SK-N-SH treated with all-trans-retinoic acid at 6 μM for 48 hours (cell line): ENCODE results near the gene ADGRL2.
A peak's percentile ranks its signal among the peaks of the same experiment; 100 is the strongest.

Experiments
- ATAC-seq: fragments of 200-7000 bp; cut with Tn5 transposase; 3 replicates; pipeline ENCODE4 v1.9.1; 2020; ENCODE audit warnings: mild to moderate bottlenecking, moderate library complexity
- ARNTL ChIP-seq: fragments of 450-650 bp; formaldehyde crosslinking; IDR thresholded peaks from 2 replicates; pipeline ENCODE4 v1.5.0; 2020; ENCODE audit warnings: low read depth, mild to moderate bottlenecking, moderate library complexity, borderline replicate concordance
- BACH2 ChIP-seq: fragments of 250-450 bp; sonication (Bioruptor Pico); IDR thresholded peaks from 2 replicates; pipeline ENCODE4 v1.9.0; 2021; ENCODE audit warnings: mild to moderate bottlenecking, borderline replicate concordance
- CSDC2 ChIP-seq: fragments of 250-450 bp; sonication (Bioruptor Pico); IDR thresholded peaks from 2 replicates; pipeline ENCODE4 v1.5.0; 2020; ENCODE audit warnings: mild to moderate bottlenecking, moderate library complexity
- GLIS3 ChIP-seq: fragments of 250-450 bp; sonication (Bioruptor Pico); IDR thresholded peaks from 2 replicates; pipeline ENCODE4 v1.5.0; 2020; ENCODE audit warnings: mild to moderate bottlenecking, moderate library complexity
- ISL1 ChIP-seq: fragments of 250-450 bp; sonication (Bioruptor Pico); IDR thresholded peaks from 2 replicates; pipeline ENCODE4 v2.1.2; 2022; ENCODE audit warnings: mild to moderate bottlenecking, moderate library complexity
- OSR1 ChIP-seq: fragments of 250-450 bp; sonication (Bioruptor Pico); IDR thresholded peaks from 2 replicates; pipeline ENCODE4 v1.8.0; 2022; ENCODE audit warnings: moderate library complexity, mild to moderate bottlenecking, inconsistent platforms
- PATZ1 ChIP-seq: fragments of 250-450 bp; sonication (Bioruptor Pico); IDR thresholded peaks from 2 replicates; pipeline ENCODE4 v1.8.0; 2020; ENCODE audit warnings: mild to moderate bottlenecking, moderate library complexity, borderline replicate concordance
- PPARA ChIP-seq: fragments of 250-450 bp; sonication (Bioruptor Pico); IDR thresholded peaks from 2 replicates; pipeline ENCODE4 v1.5.0; 2020; ENCODE audit warnings: mild to moderate bottlenecking, borderline replicate concordance
- RARB ChIP-seq: fragments of 250-450 bp; sonication (Bioruptor Pico); IDR thresholded peaks from 2 replicates; pipeline ENCODE4 v1.8.0; 2021; ENCODE audit warnings: mild to moderate bottlenecking, moderate library complexity
- SNAI2 ChIP-seq: fragments of 250-450 bp; sonication (Bioruptor Pico); IDR thresholded peaks from 2 replicates; pipeline ENCODE4 v1.5.0; 2020; ENCODE audit warnings: mild to moderate bottlenecking, moderate library complexity
- TCF4 ChIP-seq: fragments of 250-450 bp; sonication (Bioruptor Pico); IDR thresholded peaks from 2 replicates; pipeline ENCODE4 v1.8.0; 2021; ENCODE audit warnings: mild to moderate bottlenecking, moderate library complexity, borderline replicate concordance
- ZFP3 ChIP-seq: fragments of 250-450 bp; sonication (Bioruptor Pico); IDR thresholded peaks from 2 replicates; pipeline ENCODE4 v1.5.0; 2020; ENCODE audit warnings: mild to moderate bottlenecking, moderate library complexity
- ZNF565 ChIP-seq: fragments of 450-650 bp; formaldehyde crosslinking; conservative IDR thresholded peaks from 2 replicates; pipeline ENCODE4 v1.5.0; 2020; ENCODE audit warnings: low read depth, mild to moderate bottlenecking, moderate library complexity
- ZNF8 ChIP-seq: fragments of 450-650 bp; formaldehyde crosslinking; IDR thresholded peaks from 2 replicates; pipeline ENCODE4 v1.5.0; 2020; ENCODE audit warnings: mild to moderate bottlenecking, moderate library complexity
- TF ChIP-seq, protein P1 (sequence below): fragments of 250-450 bp; sonication (Bioruptor Pico); IDR thresholded peaks from 2 replicates; pipeline ENCODE4 v1.5.0; 2020; ENCODE audit warnings: mild to moderate bottlenecking, moderate library complexity
- TF ChIP-seq, protein P2 (sequence below): fragments of 250-450 bp; sonication (Bioruptor Pico); IDR thresholded peaks from 2 replicates; pipeline ENCODE4 v1.5.1; 2021; ENCODE audit warnings: mild to moderate bottlenecking, moderate library complexity
- TF ChIP-seq, protein P3 (sequence below): fragments of 250-450 bp; sonication (Bioruptor Pico); IDR thresholded peaks from 2 replicates; pipeline ENCODE4 v1.5.1; 2020; ENCODE audit warnings: low read depth, mild to moderate bottlenecking, moderate library complexity
- TF ChIP-seq, protein P4 (sequence below): fragments of 250-450 bp; sonication (Bioruptor Pico); IDR thresholded peaks from 2 replicates; pipeline ENCODE4 v1.8.0; 2021; ENCODE audit warnings: low read depth, mild to moderate bottlenecking, moderate library complexity, borderline replicate concordance

Gene ADGRL2

GRCh38 chr1:81873946-81874345 lies 73.2 kb downstream of the ADGRL2 start:
- TF ChIP-seq PATZ1 (CRISPR knock-in tag) (no peak), RARB (CRISPR knock-in tag) (no peak), PPARA (CRISPR knock-in tag) (no peak), SNAI2 (no peak), GLIS3 (CRISPR knock-in tag) (no peak), ARNTL (CRISPR knock-in tag) (no peak), ZFP3 (no peak)
- TF ChIP-seq, protein P1, sequence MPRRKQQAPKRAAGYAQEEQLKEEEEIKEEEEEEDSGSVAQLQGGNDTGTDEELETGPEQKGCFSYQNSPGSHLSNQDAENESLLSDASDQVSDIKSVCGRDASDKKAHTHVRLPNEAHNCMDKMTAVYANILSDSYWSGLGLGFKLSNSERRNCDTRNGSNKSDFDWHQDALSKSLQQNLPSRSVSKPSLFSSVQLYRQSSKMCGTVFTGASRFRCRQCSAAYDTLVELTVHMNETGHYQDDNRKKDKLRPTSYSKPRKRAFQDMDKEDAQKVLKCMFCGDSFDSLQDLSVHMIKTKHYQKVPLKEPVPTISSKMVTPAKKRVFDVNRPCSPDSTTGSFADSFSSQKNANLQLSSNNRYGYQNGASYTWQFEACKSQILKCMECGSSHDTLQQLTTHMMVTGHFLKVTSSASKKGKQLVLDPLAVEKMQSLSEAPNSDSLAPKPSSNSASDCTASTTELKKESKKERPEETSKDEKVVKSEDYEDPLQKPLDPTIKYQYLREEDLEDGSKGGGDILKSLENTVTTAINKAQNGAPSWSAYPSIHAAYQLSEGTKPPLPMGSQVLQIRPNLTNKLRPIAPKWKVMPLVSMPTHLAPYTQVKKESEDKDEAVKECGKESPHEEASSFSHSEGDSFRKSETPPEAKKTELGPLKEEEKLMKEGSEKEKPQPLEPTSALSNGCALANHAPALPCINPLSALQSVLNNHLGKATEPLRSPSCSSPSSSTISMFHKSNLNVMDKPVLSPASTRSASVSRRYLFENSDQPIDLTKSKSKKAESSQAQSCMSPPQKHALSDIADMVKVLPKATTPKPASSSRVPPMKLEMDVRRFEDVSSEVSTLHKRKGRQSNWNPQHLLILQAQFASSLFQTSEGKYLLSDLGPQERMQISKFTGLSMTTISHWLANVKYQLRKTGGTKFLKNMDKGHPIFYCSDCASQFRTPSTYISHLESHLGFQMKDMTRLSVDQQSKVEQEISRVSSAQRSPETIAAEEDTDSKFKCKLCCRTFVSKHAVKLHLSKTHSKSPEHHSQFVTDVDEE (CRISPR knock-in tag) = no peak
- TF ChIP-seq, protein P2, sequence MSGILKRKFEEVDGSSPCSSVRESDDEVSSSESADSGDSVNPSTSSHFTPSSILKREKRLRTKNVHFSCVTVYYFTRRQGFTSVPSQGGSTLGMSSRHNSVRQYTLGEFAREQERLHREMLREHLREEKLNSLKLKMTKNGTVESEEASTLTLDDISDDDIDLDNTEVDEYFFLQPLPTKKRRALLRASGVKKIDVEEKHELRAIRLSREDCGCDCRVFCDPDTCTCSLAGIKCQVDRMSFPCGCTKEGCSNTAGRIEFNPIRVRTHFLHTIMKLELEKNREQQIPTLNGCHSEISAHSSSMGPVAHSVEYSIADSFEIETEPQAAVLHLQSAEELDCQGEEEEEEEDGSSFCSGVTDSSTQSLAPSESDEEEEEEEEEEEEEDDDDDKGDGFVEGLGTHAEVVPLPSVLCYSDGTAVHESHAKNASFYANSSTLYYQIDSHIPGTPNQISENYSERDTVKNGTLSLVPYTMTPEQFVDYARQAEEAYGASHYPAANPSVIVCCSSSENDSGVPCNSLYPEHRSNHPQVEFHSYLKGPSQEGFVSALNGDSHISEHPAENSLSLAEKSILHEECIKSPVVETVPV (CRISPR knock-in tag) = no peak
- no peak for ATAC-seq

DNA sequence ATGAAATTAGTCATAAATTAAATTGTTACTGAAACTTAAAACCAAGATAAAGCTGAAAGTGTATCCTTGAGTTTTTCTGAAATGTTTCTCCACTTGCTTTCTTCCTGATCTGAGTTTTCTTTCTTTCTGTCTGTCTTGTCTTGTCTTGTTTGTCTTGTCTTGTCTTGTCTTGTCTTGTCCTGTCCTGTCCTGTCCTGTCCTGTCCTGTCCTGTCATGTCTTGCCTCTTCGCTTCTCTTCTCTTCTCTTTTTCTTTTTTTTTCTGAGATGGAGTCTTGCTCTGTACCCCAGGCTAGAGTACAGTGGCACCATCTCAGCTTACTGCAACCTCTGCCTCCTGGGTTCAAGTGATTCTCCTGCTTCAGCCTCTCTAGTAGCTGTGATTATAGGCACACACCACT lies 73.7 kb downstream of the ADGRL2 start:
- ATAC-seq = no peak
- TF ChIP-seq ZNF8 (CRISPR knock-in tag) (no peak), TCF4 (no peak), CSDC2 (CRISPR knock-in tag) (no peak)
- TF ChIP-seq, protein P2 (CRISPR knock-in tag) = no peak
- TF ChIP-seq, all 23 proteins: peak for 0

GRCh38 chr1:81874940-81875339 lies 74.2 kb downstream of the ADGRL2 start:
- TF ChIP-seq ISL1 (CRISPR knock-in tag) (no peak), BACH2 (CRISPR knock-in tag) (no peak), PATZ1 (CRISPR knock-in tag) (no peak), CSDC2 (CRISPR knock-in tag) (no peak)
- TF ChIP-seq, protein P3, sequence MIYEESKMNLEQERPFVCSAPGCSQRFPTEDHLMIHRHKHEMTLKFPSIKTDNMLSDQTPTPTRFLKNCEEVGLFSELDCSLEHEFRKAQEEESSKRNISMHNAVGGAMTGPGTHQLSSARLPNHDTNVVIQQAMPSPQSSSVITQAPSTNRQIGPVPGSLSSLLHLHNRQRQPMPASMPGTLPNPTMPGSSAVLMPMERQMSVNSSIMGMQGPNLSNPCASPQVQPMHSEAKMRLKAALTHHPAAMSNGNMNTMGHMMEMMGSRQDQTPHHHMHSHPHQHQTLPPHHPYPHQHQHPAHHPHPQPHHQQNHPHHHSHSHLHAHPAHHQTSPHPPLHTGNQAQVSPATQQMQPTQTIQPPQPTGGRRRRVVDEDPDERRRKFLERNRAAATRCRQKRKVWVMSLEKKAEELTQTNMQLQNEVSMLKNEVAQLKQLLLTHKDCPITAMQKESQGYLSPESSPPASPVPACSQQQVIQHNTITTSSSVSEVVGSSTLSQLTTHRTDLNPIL (CRISPR knock-in tag) = no peak
- no peak for ATAC-seq

DNA sequence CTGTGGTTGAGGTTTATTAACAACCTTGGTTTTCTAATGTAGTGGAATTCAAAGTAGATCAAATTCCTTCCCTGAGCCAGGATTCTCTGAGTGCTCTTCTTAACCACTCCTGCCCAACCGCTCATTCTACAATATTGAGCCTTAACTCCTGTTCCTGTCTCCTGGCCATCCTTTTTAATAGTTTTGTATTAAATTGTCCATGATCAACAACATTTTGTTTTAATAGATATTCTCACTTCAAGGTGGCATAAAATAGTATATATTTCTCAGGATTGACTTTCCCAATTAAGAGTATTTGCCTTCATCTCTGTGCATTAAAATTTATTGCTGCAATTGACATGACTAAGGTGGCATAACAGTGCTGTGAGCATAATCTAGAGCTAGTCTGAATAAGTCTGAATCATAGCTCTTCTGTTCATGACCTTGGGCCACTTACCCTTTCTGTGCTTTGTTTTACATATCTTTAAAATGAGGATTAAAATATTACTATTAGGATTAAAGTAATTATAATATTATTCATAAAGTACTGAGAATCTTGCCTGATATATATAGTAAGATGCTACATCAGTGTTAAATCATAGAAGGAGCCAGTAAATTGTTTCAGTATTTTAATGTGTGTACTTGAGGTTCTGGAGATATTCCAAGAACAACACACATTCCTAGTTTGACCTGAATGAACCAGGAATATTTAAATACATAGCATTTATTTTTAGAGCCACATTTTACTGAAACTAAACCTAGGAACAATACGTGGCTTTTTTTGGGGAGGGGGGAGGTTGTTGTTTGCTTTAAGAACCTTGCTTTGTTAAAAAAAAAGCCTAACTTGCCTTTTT lies 76.4 kb downstream of the ADGRL2 start:
- TF ChIP-seq ISL1 (CRISPR knock-in tag) = peak; percentile 54; the same call in 1 of the 2 replicates
- TF ChIP-seq, protein P4, sequence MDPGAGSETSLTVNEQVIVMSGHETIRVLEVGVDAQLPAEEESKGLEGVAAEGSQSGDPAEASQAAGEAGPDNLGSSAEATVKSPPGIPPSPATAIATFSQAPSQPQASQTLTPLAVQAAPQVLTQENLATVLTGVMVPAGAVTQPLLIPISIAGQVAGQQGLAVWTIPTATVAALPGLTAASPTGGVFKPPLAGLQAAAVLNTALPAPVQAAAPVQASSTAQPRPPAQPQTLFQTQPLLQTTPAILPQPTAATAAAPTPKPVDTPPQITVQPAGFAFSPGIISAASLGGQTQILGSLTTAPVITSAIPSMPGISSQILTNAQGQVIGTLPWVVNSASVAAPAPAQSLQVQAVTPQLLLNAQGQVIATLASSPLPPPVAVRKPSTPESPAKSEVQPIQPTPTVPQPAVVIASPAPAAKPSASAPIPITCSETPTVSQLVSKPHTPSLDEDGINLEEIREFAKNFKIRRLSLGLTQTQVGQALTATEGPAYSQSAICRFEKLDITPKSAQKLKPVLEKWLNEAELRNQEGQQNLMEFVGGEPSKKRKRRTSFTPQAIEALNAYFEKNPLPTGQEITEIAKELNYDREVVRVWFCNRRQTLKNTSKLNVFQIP (CRISPR knock-in tag) = 0 out of 2 replicates have a peak, but pooled peaks have one; percentile 36
- no peak for TF ChIP-seq ZNF565 (CRISPR knock-in tag)
- TF ChIP-seq OSR1 (CRISPR knock-in tag) = no peak
- peak; percentile 84 for ATAC-seq
